Effector memory CD8-positive, alpha-beta T cell (primary cell): Measurements from ENCODE around the gene TMEM258.

ENCODE experiments used
- ATAC-seq: fragments of 150-1000 bp; cut with Tn5 transposase; replicated peaks from 2 replicates; pipeline ENCODE4 v1.10.0; 2021; ENCODE audit warnings: mild to moderate bottlenecking, moderate library complexity
- DNase-seq, 3 experiments: peaks; one replicate each; pipeline ENCODE4 v3.0.0; 2021
- H3K27ac Mint-ChIP-seq, 2 donors: one replicate each; pipeline ENCODE4 v1.8.0; 2022; ENCODE audit warnings: mild to moderate bottlenecking in 2 of 2, mixed read lengths in 2 of 2, moderate library complexity in 2 of 2
- H3K27me3 Mint-ChIP-seq, 2 donors: one replicate each; pipeline ENCODE4 v1.8.0; 2022; ENCODE audit warnings: mixed read lengths in 2 of 2
- H3K36me3 Mint-ChIP-seq: one replicate; pipeline ENCODE4 v1.8.0; 2022; ENCODE audit warnings: mild to moderate bottlenecking, moderate library complexity, mixed read lengths; ENCODE audit not compliant: insufficient read depth
- H3K4me1 Mint-ChIP-seq, 2 donors: one replicate each; pipeline ENCODE4 v1.8.0; 2022; ENCODE audit warnings: low read depth in 2 of 2, mixed read lengths in 2 of 2
- H3K4me3 Mint-ChIP-seq, 2 donors: one replicate each; pipeline ENCODE4 v1.8.0; 2022; ENCODE audit warnings: mild to moderate bottlenecking in 2 of 2, mixed read lengths in 2 of 2, moderate library complexity in 2 of 2
- H3K9me3 Mint-ChIP-seq, 2 donors: one replicate each; pipeline ENCODE4 v1.8.0; 2022; ENCODE audit warnings: mixed read lengths in 2 of 2

Gene TMEM258

GRCh38 chr11:61762798-61763197, 29.6 kb downstream of the TMEM258 start:
- ATAC-seq (no peak), DNase-seq (no peak)
- Mint-ChIP-seq H3K4me3 (no peak overlapping the region), H3K4me1 (peaks cover 0 to 4% of the 10 kb centered on the region in 2 donors), H3K9me3 (no peaks in the 10 kb centered on the region), H3K27me3 (peaks cover 8 to 11% of the 10 kb centered on the region in 2 donors), H3K36me3 (peaks cover 4% of the 10 kb centered on the region), H3K27ac (no peak overlapping the region)

- ATAC-seq = no peak
- Mint-ChIP-seq H3K27ac (peak overlapping the region in 1 of 2 donors; percentile 35), H3K4me3 (no peak overlapping the region)
These were observed 30.2 kb downstream of the TMEM258 start for GRCh38 chr11:61762223-61762615.

GRCh38 chr11:61761440-61762222, 30.8 kb downstream of the TMEM258 start:
- no peak for DNase-seq
- no peaks in the 10 kb centered on the region for H3K9me3 Mint-ChIP-seq
- peaks cover under 1 to 8% of the 10 kb centered on the region in 2 donors for H3K4me1 Mint-ChIP-seq
- peak overlapping the region in 1 of 2 donors; percentile 35 for H3K27ac Mint-ChIP-seq
- no peak for ATAC-seq
- no peak overlapping the region for H3K4me3 Mint-ChIP-seq
- H3K36me3 Mint-ChIP-seq = peaks cover 4% of the 10 kb centered on the region
- peaks cover 8 to 11% of the 10 kb centered on the region in 2 donors for H3K27me3 Mint-ChIP-seq

More at GRCh38 chr11:61762223-61762615, 30.2 kb downstream of the TMEM258 start:
- Mint-ChIP-seq H3K4me1 (peaks cover 0 to 4% of the 10 kb centered on the region in 2 donors), H3K27me3 (peaks cover 8 to 11% of the 10 kb centered on the region in 2 donors), H3K36me3 (peaks cover 4% of the 10 kb centered on the region), H3K9me3 (no peaks in the 10 kb centered on the region)
- DNase-seq = no peak

DNA sequence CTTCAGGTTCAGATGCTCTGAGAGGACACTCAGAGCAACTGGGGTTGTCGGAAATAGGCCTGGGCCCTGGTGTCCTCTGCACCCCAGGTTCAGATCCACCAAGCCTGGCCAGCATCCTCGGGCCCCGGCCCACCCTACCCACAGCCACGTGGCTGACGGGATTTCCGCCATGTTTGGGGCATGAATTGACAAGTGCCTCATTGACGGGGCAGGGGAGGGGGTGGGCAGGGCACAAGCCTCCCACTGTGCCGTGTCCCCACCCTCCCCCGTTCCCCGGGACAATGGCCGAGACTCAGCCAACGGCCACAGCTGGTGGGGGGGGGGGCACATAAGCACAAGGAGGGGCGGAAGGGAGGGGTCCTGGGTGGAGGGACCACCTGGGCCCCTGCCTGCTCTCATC, 31.5 kb downstream of the TMEM258 start:
- Mint-ChIP-seq H3K36me3 (peaks cover 4% of the 10 kb centered on the region), H3K4me1 (peaks cover 6 to 15% of the 10 kb centered on the region in 2 donors), H3K9me3 (no peaks in the 10 kb centered on the region), H3K27me3 (peaks cover 8 to 11% of the 10 kb centered on the region in 2 donors), H3K4me3 (no peak overlapping the region), H3K27ac (no peak overlapping the region)
- no peak for ATAC-seq
- no peak for DNase-seq

GRCh38 chr11:61757213-61757862, 35.1 kb downstream of the TMEM258 start:
- DNase-seq = no peak
- no peak for ATAC-seq
- H3K27ac Mint-ChIP-seq = peak overlapping the region; percentile 62 to 65

GRCh38 chr11:61756452-61757212, 35.8 kb downstream of the TMEM258 start:
- Mint-ChIP-seq H3K36me3 (no peaks in the 10 kb centered on the region), H3K9me3 (no peaks in the 10 kb centered on the region), H3K27ac (peak overlapping the region; percentile 62 to 82), H3K4me1 (peaks cover 21 to 33% of the 10 kb centered on the region in 2 donors), H3K27me3 (peaks cover 15 to 20% of the 10 kb centered on the region in 2 donors), H3K4me3 (peak overlapping the region; percentile 43 to 54)
- ATAC-seq (peak; percentile 37), DNase-seq (no peak)

More at GRCh38 chr11:61757213-61757862, 35.1 kb downstream of the TMEM258 start:
- Mint-ChIP-seq H3K27me3 (peaks cover 21 to 27% of the 10 kb centered on the region in 2 donors), H3K4me3 (peak overlapping the region in 1 of 2 donors; percentile 54), H3K9me3 (no peaks in the 10 kb centered on the region), H3K4me1 (peaks cover 21 to 33% of the 10 kb centered on the region in 2 donors), H3K36me3 (no peaks in the 10 kb centered on the region)

- Mint-ChIP-seq H3K27ac (peak overlapping the region; percentile 62 to 82), H3K27me3 (peaks cover 16 to 22% of the 10 kb centered on the region in 2 donors), H3K4me3 (peak overlapping the region; percentile 43 to 54), H3K9me3 (no peaks in the 10 kb centered on the region), H3K4me1 (peaks cover 21 to 33% of the 10 kb centered on the region in 2 donors), H3K36me3 (no peaks in the 10 kb centered on the region)
- no peak for DNase-seq
- no peak for ATAC-seq
These were observed 36.3 kb downstream of the TMEM258 start for GRCh38 chr11:61756147-61756451.

- DNase-seq (no peak), ATAC-seq (no peak)
- Mint-ChIP-seq H3K4me3 (peak overlapping the region; percentile 4 to 78), H3K9me3 (no peaks in the 10 kb centered on the region), H3K36me3 (no peaks in the 10 kb centered on the region), H3K4me1 (peaks cover 21 to 36% of the 10 kb centered on the region in 2 donors), H3K27ac (peak overlapping the region in 1 of 2 donors; percentile 61), H3K27me3 (peaks cover 22 to 30% of the 10 kb centered on the region in 2 donors)
These were observed 37.6 kb downstream of the TMEM258 start for GRCh38 chr11:61754534-61755482.

- no peak for ATAC-seq
- H3K4me3 Mint-ChIP-seq = peak overlapping the region; percentile 78
- DNase-seq = no peak
- peak overlapping the region in 1 of 2 donors; percentile 61 for H3K27ac Mint-ChIP-seq
- H3K27me3 Mint-ChIP-seq = peaks cover 28 to 40% of the 10 kb centered on the region in 2 donors
- H3K36me3 Mint-ChIP-seq = no peaks in the 10 kb centered on the region
- no peaks in the 10 kb centered on the region for H3K9me3 Mint-ChIP-seq
- peaks cover 21 to 33% of the 10 kb centered on the region in 2 donors for H3K4me1 Mint-ChIP-seq
These were observed 38.7 kb downstream of the TMEM258 start for GRCh38 chr11:61753672-61754071.

GRCh38 chr11:61752925-61753521, 39.4 kb downstream of the TMEM258 start:
- DNase-seq (peak in 1 of 3 experiments; percentile 8), ATAC-seq (no peak)
- Mint-ChIP-seq H3K9me3 (no peaks in the 10 kb centered on the region), H3K4me1 (peaks cover 21 to 32% of the 10 kb centered on the region in 2 donors), H3K27ac (peak overlapping the region in 1 of 2 donors; percentile 61), H3K27me3 (peaks cover 28 to 42% of the 10 kb centered on the region in 2 donors), H3K4me3 (peak overlapping the region; percentile 78), H3K36me3 (no peaks in the 10 kb centered on the region)

- DNase-seq = peak; percentile 48 to 63 (median 55)
- no peaks in the 10 kb centered on the region for H3K36me3 Mint-ChIP-seq
- peak within 1 kb of the TSS; percentile 78 for H3K4me3 Mint-ChIP-seq
- peak; percentile 82 for ATAC-seq
- peaks cover 28 to 42% of the 10 kb centered on the region in 2 donors for H3K27me3 Mint-ChIP-seq
- peaks cover 21 to 32% of the 10 kb centered on the region in 2 donors for H3K4me1 Mint-ChIP-seq
- peak within 1 kb of the TSS in 1 of 2 donors; percentile 61 for H3K27ac Mint-ChIP-seq
- H3K9me3 Mint-ChIP-seq = no peaks in the 10 kb centered on the region
These were observed 40.1 kb downstream of the TMEM258 start, which contains the start of gene MYRF for GRCh38 chr11:61752117-61752924. Gene MYRF, plus strand, starts transcription at chr11:61752636. Its CDS starts 109 bp downstream, at chr11:61752745.
